IMR-90 (cell line): ENCODE results near the gene KRTAP13-4.

ENCODE experiments used
- POLR2A ChIP-seq: IDR thresholded peaks from 2 replicates; pipeline ENCODE4 v1.6.1; 2012; ENCODE audit warnings: mild to moderate bottlenecking, low read depth, low read length
- SMC3 ChIP-seq: fragments of 150-350 bp; IDR thresholded peaks from 2 replicates; pipeline ENCODE4 v1.6.1; 2016; ENCODE audit warnings: low read depth, mild to moderate bottlenecking, antibody characterized with exemption, low read length, moderate library complexity
- TF ChIP-seq, protein P1 (sequence below): fragments of 150-350 bp; IDR thresholded peaks from 2 replicates; pipeline ENCODE4 v1.6.1; 2016; ENCODE audit warnings: low read depth, mild to moderate bottlenecking, low read length, moderate library complexity, borderline replicate concordance
- TF ChIP-seq, protein P2 (sequence below): conservative IDR thresholded peaks from 2 replicates; pipeline ENCODE4 v1.5.1; 2012; ENCODE audit warnings: mild to moderate bottlenecking, low read depth, low read length, improper control_type of control experiment

DNA sequence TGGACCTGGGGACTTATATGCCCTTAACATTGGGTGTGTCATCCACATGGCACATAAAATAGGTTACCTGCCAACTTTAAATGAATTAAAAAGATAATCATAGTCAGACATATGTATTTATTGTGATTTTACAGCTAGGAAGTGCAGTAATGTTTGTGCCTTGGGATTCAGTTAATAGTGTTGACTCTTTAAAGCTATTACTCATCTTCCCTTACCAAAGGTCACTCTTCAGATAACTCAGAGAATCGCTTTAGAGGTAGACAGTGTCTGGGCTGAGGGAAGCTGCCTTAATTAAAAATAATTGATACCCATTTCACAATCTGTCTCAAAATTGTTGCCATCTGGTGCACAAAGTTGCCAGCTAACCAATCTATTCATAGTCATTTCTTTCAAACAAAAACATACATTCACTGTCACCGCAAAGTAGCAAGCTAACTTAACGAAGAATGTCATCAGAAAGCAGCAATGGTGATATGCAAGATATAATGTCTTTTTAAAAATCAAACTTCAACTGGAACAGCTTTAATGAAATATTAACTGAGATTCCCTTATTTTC lies 7.1 kb downstream of the KRTAP13-4 start:
- TF ChIP-seq, protein P1, sequence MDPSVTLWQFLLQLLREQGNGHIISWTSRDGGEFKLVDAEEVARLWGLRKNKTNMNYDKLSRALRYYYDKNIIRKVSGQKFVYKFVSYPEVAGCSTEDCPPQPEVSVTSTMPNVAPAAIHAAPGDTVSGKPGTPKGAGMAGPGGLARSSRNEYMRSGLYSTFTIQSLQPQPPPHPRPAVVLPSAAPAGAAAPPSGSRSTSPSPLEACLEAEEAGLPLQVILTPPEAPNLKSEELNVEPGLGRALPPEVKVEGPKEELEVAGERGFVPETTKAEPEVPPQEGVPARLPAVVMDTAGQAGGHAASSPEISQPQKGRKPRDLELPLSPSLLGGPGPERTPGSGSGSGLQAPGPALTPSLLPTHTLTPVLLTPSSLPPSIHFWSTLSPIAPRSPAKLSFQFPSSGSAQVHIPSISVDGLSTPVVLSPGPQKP, result no peak
- TF ChIP-seq, protein P2, sequence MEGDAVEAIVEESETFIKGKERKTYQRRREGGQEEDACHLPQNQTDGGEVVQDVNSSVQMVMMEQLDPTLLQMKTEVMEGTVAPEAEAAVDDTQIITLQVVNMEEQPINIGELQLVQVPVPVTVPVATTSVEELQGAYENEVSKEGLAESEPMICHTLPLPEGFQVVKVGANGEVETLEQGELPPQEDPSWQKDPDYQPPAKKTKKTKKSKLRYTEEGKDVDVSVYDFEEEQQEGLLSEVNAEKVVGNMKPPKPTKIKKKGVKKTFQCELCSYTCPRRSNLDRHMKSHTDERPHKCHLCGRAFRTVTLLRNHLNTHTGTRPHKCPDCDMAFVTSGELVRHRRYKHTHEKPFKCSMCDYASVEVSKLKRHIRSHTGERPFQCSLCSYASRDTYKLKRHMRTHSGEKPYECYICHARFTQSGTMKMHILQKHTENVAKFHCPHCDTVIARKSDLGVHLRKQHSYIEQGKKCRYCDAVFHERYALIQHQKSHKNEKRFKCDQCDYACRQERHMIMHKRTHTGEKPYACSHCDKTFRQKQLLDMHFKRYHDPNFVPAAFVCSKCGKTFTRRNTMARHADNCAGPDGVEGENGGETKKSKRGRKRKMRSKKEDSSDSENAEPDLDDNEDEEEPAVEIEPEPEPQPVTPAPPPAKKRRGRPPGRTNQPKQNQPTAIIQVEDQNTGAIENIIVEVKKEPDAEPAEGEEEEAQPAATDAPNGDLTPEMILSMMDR, result no peak
- no peak for TF ChIP-seq POLR2A
- no peak for TF ChIP-seq SMC3
